Stimulated activated CD8-positive, alpha-beta memory T cell treated with anti-CD3 and anti-CD28 coated beads, Interleukin-12 subunit alpha, Interleukin-12 subunit beta, amount 100 ng/mL, for 4 hours (primary cell): ENCODE measurements around the gene PPP1R26.
"Not testable (repeated sequence)": the region's sequence is repeated elsewhere in the genome, so short reads cannot be mapped to it uniquely, and the experiment has no call there.

Source experiments
- DNase-seq: peaks from one replicate; pipeline ENCODE4 v3.0.0-alpha.2; 2020; ENCODE audit warnings: low read depth

PPP1R26 gene

DNA sequence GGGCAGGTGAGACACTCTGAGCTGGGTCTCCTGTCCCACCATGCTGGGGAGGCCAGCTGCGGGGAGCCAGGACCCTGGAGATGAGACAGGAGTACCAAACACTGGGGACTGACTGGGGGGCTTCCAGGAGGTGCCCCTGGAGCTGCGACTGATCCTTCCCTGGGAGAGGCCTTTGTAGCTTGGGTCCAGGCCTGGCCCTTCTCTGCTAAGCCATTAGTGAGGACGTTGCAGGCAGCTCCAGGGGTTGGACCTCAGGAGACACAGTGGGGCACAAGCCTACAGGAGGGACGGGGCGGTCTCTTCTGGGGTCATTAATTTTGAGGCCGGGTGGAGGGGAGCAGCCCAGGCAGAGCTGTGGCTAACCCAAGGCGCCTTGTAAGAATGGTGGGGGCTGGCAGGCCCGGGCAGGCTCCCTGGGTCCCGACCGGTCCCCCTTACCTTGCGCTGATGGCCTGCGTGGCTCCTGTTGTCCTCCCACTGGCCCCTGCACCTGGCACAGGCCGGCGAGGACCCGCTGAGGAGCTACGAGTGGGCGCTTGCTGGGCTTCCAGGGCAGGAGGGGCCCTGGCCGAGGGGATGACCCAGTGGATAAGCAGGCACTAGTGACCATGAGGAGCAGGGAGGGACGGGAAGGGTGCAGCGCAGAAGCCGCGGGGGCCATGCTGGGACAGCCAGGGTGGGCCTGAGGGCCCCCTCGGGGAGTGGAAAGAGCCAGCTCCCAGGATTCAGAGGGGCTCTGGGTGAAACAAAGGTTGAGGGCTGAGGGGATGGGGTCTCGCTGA is 26.0 kb downstream of the PPP1R26 start:
- no peak for DNase-seq

DNA sequence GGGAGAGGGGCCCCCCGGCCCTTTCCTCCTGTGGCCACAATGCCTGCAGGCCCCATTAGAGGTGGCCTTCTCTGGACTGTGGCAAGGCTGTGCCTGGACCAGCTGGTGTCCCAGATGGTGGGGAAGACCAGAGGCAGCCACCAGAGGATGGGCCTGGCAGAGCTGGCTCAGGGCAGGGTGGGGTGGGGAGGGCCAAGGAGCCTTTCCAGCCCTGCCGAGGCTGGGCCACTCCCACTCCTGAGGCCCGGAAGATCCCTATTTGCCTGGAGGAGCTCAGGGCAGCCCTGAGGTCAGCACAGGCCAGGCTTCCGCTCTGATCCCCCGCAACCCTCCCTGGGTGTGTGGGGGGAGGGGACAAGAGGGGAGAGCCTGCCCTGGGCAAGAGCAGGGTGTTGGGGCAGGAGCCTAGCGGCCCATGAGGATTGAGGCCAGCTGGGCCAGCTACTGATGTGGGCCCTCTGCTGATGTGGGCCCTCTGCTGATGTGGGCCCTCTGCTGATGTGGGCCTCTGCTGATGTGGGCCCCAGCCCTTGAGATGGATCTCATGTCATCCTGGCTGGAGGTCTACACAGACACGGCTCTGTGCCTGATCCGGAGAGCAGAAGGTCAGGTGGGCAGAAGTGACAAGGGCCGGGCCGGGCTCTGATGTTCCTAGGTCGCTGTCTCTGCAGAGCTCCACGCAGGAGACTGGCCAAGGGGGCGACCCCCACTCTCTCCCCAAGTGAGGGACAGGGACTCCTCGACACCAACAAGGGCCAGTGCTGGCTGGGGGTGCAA is 26.9 kb downstream of the PPP1R26 start:
- no peak for DNase-seq

DNA sequence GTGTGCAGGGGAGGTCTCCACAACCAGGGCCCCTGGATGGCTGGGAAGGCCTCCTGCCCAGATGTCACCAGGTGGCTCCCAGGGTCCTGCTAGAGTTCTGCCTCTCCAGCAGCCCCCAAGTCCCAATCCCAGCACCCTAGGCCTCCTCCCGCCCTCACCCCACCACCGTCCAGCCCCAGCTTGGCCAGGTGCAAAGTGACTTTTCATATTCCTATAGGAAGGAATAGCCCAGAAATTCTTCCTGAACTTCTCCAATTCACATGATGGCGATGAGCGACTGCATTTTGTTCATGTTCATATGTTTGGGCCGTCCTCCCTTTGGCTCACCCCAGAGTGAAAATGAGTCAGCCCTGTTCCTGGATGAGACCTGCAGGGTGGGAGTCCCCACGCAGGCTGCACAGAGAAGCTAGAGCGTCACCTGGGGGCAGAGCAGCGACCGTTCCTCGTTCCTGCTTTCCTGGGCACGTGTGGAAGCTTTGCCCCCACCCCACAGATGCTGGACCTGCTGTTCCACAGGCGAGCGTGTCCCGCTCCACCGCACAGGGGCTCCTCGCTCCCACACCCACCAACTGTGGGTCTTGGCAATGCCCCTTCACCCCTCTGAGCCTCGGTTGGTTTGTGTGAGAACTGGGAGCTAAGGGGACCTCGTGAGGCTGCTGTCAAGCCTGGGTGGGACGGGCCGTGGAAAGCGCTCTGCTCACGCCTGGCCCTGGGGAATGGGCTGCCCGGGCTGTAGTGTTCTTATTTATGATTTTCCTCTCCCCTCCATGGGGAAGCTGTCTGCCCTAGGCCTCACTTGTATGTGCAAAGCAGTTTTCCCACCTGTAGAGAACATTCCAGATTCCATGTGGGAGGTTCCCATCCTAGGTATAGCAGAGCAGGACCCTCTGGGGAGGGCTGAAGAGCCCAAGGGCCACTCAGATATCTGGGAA is 27.8 kb downstream of the PPP1R26 start:
- no peak for DNase-seq

DNA sequence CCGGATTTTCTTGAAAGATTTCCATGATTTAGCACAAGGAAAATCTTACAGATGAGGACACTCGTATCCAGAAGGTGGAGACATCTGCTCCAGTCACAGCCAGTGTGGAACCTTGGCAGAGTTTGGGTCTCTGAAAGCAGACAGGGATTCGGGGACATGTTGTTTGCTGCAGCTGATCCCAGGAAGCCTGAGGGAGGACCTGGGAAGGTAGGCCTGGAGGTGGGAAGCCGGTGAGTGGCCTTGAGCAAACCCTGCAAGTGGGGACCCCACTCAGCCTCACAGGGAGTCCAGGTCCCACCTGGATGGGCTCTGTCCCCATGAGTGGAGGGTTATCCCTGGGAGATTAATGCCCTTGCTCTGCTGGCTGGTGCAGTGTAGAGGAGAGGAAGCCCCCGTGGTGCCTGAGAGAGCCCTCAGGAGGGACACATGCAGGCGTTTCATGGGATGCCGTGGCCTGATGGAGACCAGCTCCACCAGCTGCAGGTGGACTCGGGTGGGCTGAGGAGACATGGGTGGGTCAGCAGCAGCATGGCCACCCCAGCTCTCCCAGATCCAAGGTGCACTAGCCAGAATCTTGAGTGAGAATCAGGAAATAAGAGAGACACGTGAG is 28.7 kb downstream of the PPP1R26 start:
- no peak for DNase-seq

DNA sequence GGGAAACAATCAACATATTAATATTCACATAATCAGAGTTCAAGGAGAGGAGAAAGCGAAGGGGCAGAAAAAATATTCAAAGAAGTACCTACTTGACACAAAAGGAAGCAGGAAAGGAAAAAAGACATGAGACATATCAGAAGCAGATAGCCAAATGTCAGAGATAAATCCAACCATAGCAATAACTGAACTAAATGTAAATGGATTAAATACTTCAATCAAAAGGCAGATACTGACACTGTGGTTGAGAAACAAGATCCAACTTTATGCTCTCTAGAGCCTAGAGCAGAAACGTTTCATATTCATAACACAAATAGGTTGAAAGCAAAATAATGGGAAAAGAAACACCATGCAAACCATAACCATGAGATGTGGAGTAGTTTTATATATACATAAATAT is 29.9 kb downstream of the PPP1R26 start:
- no peak for DNase-seq

DNA sequence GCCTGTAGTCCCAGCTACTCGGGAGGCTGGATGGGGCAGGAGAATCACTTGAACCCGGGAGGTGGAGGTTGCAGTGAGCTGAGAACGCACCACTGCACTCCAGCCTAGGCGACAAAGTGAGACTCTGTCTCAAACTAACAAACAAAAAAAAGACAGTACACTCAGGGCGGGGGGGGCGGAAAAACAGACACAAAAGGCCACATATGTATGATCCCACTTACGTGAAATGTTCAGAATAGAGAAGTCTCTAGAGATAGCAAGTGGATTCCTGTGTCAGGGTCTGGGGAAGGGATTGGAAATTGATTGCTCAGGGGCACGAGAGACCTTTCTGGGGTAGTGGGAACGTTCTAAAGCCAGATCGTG is 32.6 kb downstream of the PPP1R26 start:
- no peak for DNase-seq

DNA sequence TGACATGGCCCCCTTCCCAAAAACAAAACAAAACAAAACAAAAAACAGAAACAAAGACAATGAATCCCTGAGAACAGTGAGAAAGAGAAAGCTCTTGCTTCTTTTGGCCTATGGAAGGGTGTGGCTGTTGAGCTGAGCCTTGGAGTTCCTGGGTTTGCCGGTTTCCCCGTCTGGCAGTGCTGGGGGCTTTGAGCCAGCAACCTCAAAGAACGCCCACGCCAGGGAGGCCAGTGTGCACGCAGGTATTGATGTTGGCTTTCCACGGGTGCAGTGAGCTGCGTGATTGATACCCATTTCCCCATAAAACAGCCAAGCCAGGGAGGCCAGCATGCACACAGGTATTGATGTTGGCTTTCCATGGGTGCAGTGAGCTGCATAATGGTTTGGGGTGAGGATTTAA is 33.3 kb downstream of the PPP1R26 start:
- DNase-seq = no peak

DNA sequence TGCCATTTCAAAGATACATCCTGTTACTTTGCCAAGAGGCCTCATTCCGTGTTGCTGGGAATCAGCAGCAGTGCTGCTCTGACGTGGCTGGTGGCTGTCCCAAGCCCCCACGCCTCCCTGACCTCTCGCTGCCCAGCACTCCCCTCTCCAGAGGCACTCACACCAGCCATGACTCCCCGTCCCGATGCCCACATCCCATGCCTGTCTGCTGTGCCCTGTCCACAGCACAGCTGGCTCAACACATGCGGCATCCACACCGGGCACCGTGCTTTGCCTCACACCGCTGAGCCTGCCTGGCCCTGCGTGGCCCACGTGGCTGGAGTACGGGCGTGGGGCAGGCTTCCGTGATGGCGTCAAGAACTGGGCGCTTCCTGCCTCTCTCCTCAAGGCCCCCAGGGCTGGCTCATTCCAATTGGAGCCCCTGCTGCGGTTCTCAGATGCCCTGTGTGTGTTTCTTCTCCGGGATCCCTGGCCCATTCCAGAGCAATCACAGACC is 33.8 kb downstream of the PPP1R26 start:
- no peak for DNase-seq

DNA sequence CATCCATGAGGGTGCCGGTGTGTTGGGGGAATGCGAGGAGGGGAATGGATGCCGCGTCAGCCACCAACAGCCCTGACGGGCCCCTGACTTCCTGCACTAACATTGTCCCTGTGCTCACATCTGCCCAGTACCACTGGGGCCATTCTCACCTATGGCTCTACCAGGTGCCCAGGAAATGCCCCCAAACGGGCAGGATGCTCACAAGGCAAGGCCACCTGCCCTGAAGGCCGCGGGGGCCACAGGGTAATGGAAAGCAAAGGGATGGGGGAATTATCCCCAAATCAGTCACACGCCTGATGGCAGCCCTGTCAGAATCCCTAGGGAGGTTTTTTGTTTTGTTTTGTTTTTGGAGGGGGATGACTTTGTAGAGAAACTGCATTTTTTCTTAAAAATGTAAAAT is 34.3 kb downstream of the PPP1R26 start:
- DNase-seq = not testable (repeated sequence)

DNA sequence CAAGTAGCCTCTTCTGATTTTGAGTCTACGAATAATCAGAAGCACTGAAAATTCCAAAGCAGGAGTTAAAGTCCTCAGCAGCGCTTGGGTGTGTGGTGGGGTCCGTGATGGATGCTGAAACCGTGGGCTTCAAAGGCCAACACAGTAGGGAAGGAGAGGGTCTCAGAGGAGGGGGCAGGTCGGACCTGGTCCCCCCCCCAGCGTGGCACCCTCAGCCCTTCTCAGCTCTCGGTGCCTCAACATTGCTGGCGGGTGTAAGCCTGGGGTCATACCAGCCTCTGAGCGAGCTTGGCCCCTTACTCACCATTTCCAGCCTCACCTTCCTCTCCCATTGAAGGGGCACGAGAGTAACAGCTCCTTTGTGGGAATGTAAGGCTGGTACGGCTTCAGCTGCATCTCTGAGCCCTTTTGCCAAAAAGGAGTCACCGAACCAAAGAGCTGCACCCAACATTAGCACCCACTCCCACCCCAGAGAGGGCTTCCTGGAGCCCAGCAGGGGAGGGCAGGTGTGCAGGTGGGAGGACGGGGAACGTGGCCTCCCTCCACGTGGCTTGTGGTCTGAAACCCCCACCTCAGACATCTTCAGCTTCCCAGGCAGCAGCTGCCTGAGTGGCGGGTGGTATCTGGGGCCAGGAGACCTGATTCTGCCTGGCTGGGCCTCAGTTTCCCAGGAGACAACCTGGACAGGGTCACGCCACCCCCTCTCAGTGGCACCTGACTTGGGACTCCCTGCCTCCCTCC is 34.9 kb downstream of the PPP1R26 start:
- DNase-seq = no peak

DNA sequence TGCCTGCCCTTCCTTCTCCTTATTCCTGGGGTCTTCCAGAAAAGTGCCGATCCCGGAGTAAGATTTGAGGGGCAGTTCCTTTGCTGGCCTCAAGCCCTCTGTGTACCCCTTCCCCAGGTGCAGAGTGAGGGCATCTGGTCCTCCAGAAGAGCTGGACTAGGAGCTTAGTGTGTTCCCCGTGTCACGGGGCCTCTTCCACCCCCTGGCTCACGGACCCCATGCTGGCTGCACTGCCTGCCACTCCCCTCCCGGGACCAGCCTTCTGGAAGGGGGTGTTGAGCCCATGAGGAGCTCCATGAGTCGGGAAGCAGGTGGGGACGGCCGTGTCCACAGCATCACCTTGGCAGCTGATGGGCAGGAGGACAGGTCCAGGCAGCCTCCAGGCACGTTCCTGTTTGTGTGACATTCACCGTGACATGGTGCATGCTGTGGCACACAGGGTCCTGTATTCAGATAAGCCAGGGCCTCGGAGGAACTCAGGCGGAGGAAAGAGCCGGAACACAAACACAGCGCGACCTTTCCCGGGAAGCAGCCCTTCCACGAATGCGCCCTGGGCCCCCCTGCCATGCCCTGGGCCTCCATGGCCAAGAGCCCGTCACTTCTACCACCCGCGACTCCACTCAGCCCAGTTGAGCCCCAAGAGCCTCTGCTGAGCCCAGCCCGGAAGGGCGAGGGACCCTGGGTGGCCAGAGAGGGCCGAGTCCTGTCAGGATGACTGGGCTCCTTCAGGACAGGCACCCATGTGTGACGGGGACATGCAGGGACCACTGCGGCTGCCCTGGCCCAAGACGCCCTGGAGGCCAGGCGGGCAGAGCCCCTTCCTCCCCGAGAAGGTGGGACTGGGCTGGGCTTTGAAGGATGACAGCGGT is 35.7 kb downstream of the PPP1R26 start:
- no peak for DNase-seq

DNA sequence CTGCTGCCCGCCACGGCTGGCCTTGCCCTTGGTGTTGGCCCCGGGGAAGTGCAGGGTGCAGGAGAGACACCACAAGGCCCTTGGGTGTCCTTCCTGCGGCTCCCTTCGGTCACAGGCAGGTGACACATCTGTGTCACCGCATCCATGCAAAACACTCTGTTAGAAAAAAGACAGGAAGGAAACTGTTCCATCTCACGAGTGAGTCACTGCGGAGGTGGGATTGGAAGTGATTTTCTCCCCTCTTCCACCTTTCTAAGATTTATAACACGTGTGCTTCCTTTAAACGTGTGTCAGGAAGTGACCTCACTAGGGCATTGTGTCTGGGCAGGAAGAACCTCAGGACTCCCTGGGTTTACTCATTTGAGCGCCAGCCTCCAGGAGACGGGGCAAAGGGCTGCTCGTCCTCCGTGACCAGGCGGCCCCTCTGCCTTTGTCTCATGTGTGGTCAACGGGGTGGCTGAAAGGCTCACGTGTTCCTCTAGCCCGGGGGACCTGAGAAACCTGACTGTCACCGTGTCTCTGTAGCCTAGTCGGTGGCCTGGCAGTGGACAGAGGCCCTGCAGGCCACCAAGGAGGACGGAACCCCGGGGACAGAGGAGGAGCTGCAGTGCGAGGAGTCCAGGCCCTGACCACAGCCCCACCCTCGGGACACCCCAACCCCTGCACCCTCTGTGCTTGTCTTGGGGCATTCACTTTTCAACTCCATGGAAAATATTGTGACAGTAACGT is 36.7 kb downstream of the PPP1R26 start:
- DNase-seq = no peak

DNA sequence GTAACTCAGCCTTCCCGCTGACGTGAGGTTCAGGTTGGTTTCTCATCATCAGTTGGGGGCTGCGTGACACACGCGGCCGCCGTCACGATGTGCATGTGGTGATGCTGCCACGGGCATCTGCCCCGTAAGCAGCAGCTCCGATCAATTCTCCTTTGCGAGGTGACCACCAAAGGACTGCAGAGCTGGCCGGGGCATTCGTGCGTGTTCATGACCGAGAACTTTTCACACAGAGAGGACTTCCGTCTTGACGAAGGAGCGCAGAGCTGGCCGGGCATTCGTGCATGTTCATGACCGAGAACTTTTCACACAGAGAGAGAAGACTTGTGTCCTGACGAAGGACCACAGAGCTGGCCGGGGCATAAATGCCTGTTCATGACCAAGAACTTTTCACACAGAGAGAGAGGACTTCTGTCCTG is 37.8 kb downstream of the PPP1R26 start:
- DNase-seq = no peak

DNA sequence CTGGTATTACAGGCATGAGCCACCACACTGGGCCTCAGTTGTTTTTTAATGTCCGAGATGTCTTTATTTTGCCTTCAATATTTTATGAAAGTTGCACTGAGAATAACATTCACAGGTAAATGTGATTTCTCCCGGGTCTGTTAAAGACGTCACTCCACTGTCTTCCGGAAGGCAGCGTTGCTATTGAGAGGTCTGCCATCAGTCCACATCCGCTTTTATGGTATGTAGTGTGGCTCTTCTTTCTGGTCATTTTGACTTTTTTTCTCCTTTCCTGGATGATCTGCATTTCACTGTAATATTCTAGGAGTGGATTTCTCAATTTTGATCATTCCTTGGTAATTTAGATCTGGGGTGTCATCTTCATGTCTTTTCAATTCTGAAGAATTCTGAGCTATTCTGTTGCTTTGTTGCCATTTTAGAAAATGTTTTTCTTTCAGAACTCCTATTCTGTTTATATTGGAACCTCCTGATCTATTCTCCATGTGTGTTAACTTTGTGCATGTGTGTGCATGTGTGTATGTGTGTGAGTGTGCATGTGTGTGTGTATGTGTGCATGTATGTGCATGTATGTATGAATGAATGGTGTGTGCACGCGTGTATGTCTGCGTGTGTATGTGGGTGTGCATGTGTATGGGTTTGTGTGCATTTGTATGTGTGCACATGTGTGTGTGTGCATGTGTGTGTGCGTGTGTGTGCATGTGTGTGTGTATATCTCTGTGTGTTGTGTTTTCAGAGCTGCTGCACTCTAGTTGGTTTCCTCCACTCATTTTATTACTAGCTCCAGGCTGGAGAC is 39.8 kb downstream of the PPP1R26 start:
- no peak for DNase-seq

DNA sequence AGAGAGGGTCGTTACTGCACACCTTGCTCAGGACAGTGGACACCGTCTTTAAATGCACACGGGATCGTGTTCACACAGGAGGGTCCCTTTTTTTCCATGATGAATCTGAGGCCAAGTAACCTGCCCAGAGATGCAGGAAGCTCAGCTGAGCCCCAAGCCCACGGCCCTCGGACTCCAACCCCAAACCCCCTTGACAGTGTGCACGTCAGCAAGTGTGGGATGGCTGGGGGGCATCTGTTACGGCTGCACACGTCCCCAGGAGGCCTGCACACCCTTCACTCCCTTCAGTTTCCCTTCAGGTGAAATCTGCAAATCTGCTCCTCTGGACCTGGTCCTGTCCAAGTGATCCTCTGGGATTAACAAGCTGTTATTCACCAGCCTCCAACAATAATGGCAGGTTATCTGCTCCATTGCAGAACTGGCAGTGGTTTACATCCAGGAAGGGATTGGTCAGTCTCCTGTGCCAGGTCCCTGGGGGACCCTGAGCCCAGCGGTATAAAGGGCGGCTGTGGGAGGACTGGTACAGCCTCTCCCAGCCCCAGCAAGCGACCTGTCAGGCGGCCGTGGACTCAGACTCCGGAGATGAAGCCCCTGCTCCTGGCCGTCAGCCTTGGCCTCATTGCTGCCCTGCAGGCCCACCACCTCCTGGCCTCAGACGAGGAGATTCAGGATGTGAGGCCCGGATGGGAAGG is 41.5 kb downstream of the PPP1R26 start, which contains the start of gene LCN1:
LCN1 (plus strand) TSS at position 525 of the 692 bp plus-strand sequence; CDS start at position 583, 58 bp downstream.
- DNase-seq = no peak

DNA sequence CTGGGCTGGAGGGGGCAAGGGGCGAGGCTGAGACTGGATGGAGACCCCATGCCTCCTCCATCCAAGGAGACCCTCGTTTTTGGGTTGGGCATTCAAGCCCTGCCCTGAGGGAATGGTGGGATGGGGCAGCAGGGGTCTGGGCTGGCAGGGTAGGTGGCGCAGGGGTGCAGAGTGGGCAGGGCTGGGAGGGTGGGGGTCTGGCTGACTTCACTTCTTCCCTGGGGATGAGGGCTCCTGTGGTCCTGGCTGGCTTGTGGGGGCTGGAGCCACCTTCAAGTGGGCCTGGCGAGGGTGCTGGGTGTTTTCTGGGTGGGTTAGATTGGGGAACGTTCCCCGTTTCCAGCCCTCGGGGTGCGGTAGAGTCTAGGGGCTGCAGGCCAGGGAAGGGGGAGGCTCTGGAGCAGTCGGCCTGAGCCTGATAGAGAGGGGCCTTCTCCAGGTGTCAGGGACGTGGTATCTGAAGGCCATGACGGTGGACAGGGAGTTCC is 42.1 kb downstream of the PPP1R26 start:
- DNase-seq = no peak

DNA sequence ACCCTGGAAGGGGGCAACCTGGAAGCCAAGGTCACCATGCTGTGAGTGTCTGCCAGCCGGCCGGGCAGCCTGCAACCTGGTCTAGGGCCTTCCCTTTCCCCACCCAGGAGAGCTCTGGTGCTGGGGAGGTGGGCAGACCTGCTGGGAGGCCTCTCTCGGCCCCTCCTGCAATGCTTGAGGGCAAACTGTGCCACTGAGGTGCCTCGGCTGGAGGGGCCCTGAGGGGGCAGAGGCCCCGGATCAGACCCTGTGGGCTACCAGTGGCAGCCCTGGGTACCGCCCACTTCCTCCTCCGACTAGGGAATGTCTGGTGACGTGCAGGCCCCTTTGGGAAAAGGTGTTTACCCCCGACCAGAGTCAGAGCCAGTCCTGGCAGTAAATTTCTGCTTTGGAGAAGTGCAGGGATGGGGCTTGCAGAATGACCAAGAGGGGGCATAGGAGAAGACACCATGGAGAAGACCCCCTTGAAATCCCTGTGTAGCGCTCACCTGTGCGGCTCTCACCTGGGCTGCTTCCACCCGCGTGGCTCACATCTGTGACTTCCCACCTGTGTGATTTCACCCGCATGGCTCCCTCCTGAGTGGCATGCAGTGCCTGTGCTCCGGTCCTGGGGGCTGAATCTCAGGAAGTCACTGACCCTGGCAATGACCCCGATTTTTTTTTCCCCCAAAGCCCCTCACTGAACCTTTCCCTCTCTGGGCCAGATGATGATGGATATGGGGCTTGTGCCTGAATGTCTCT is 42.7 kb downstream of the PPP1R26 start:
- DNase-seq = no peak
